SU-DHL-6 (cell line): ENCODE results near the gene CPEB3.

Experiments used
- H2AFZ ChIP-seq: fragments of 200-600 bp; sonication (generic); 2 replicates; pipeline ENCODE4 v1.6.1; 2014; ENCODE audit warnings: low read depth, mild to moderate bottlenecking, moderate library complexity, mixed read lengths, antibody characterized with exemption, low read length; ENCODE audit not compliant: severe bottlenecking
- H3F3A ChIP-seq: fragments of 200-600 bp; shearing (Covaris generic); 2 replicates; pipeline ENCODE4 v1.6.0; 2016; ENCODE audit warnings: antibody characterized with exemption, mild to moderate bottlenecking; ENCODE audit not compliant: insufficient read depth
- H3K27ac ChIP-seq: fragments of 200-600 bp; sonication (generic); 2 replicates; pipeline ENCODE4 v1.5.1; 2016; ENCODE audit warnings: low read depth, mild to moderate bottlenecking, low read length, moderate library complexity, mixed read lengths
- H3K27me3 ChIP-seq: fragments of 200-600 bp; sonication (generic), shearing (Covaris generic); 2 replicates; pipeline ENCODE4 v1.6.0; 2014; ENCODE audit warnings: mild to moderate bottlenecking, low read length
- H3K36me3 ChIP-seq: fragments of 200-600 bp; sonication (generic); 2 replicates; pipeline ENCODE4 v1.6.1; 2014; ENCODE audit warnings: mild to moderate bottlenecking, low read length, mixed read lengths
- H3K4me2 ChIP-seq: fragments of 300-600, 200-600 bp; shearing (Covaris generic), sonication (generic); 2 replicates; pipeline ENCODE4 v1.6.0; 2014; ENCODE audit warnings: low read length, low read depth, mild to moderate bottlenecking; ENCODE audit not compliant: poor library complexity, severe bottlenecking
- H3K4me3 ChIP-seq: fragments of 200-600 bp; sonication (generic); 2 replicates; pipeline ENCODE4 v1.5.1; 2014; ENCODE audit warnings: antibody characterized with exemption, low read length, mild to moderate bottlenecking, mixed read lengths; ENCODE audit not compliant: insufficient read depth, poor library complexity, severe bottlenecking
- H3K79me2 ChIP-seq: fragments of 200-600 bp; sonication (generic); 2 replicates; pipeline ENCODE4 v1.6.1; 2014; ENCODE audit warnings: mild to moderate bottlenecking, low read length, moderate library complexity; ENCODE audit not compliant: insufficient read depth
- H3K9ac ChIP-seq: fragments of 200-600 bp; sonication (generic); 2 replicates; pipeline ENCODE4 v1.7.0; 2014; ENCODE audit warnings: mild to moderate bottlenecking, low read length
- H3K9me2 ChIP-seq: fragments of 200-600 bp; sonication (generic); replicated peaks from 2 replicates; pipeline ENCODE4 v1.6.1; 2014; ENCODE audit warnings: low read length; ENCODE audit not compliant: insufficient read depth
- H3K9me3 ChIP-seq: fragments of 200-600 bp; sonication (generic); 2 replicates; pipeline ENCODE4 v1.6.1; 2014; ENCODE audit warnings: low read length, mixed read lengths; ENCODE audit not compliant: insufficient read depth
- H4K20me1 ChIP-seq: fragments of 200-600 bp; sonication (generic); 2 replicates; pipeline ENCODE4 v1.6.1; 2014; ENCODE audit warnings: low read depth, mild to moderate bottlenecking, antibody characterized with exemption, low read length, moderate library complexity, mixed read lengths
- EZH2phosphoT487 ChIP-seq: fragments of 200-600 bp; sonication (generic), shearing (Covaris generic); conservative IDR thresholded peaks from 2 replicates; pipeline ENCODE4 v1.6.1; 2018; ENCODE audit warnings: mild to moderate bottlenecking, antibody characterized with exemption, low read length, moderate library complexity, mixed read lengths
- TF ChIP-seq, protein P1 (sequence below): fragments of 200-600 bp; sonication (generic); IDR thresholded peaks from one replicate; pipeline ENCODE4 v1.5.1; 2017; ENCODE audit warnings: antibody characterized with exemption, mild to moderate bottlenecking, low read length, moderate library complexity; ENCODE audit not compliant: insufficient read depth, poor library complexity, severe bottlenecking

The CPEB3 gene

DNA sequence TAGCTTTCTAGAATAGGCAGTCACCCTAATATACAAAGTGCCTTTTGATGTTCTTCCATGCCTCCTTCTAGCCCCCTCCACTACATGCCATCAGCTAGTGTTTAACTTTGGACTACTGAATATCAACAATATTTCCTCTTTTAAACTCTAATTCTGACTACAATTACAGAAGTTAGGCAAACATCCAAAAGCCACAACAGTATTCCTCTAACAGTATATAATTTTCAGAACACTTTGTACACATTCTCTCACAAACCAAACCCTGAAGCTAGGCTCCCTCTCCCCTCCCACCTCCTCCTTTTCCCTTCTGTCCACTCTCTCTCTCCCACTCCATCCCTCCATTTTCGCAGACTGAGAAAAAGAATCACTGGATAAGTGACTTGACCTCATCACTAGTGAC, 59.7 kb downstream of the CPEB3 start:
- H4K20me1 ChIP-seq, result no peaks in the 10 kb centered on the region
- no peak overlapping the region for H3K27ac ChIP-seq
- TF ChIP-seq, protein P1, sequence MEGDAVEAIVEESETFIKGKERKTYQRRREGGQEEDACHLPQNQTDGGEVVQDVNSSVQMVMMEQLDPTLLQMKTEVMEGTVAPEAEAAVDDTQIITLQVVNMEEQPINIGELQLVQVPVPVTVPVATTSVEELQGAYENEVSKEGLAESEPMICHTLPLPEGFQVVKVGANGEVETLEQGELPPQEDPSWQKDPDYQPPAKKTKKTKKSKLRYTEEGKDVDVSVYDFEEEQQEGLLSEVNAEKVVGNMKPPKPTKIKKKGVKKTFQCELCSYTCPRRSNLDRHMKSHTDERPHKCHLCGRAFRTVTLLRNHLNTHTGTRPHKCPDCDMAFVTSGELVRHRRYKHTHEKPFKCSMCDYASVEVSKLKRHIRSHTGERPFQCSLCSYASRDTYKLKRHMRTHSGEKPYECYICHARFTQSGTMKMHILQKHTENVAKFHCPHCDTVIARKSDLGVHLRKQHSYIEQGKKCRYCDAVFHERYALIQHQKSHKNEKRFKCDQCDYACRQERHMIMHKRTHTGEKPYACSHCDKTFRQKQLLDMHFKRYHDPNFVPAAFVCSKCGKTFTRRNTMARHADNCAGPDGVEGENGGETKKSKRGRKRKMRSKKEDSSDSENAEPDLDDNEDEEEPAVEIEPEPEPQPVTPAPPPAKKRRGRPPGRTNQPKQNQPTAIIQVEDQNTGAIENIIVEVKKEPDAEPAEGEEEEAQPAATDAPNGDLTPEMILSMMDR, result no peak
- no peak for TF ChIP-seq EZH2phosphoT487
- no peaks in the 10 kb centered on the region for H3K27me3 ChIP-seq
- H3K9me3 ChIP-seq, result no peaks in the 10 kb centered on the region
- H3K9me2 ChIP-seq, result no peaks in the 10 kb centered on the region
- no peak overlapping the region for H3K4me3 ChIP-seq
- no peaks in the 10 kb centered on the region for H3K36me3 ChIP-seq
- no peak overlapping the region for H3K4me2 ChIP-seq
- no peak overlapping the region for H2AFZ ChIP-seq
- no peaks in the 10 kb centered on the region for H3K79me2 ChIP-seq
- no peak overlapping the region for H3K9ac ChIP-seq
- no peaks in the 10 kb centered on the region for H3F3A ChIP-seq

DNA sequence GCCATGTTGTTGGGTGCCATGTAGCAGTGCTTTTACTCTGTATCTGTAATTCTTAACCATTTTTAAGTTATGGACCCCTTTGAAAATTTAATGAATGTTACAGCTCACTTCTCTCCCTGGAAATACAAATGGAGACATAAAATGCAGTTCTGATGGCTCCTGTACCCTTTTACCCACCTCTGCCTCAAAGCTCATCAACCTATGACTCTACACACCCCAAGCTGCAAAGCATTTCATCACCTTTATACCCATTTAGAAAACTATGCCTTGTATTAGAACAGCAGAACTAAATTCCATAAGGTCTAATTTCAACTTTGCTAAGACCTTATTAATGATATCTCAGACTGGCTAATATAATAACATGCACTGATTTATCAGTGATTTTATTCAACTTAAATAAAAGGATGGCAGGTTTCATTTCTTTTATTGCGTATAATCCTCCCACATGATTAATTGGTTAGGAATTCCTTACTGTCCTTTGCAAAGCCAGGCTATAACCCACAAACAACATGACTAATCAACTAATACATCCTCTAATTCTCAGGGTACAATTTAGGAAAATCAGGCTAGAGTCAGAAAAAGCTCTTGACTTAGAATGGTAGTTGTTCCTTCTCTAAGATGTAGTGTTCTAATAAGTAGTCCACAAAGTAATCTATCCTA, 68.1 kb downstream of the CPEB3 start:
- Histone ChIP-seq H4K20me1 (no peaks in the 10 kb centered on the region), H3K9ac (no peak overlapping the region), H3K27me3 (no peaks in the 10 kb centered on the region), H3K79me2 (no peaks in the 10 kb centered on the region), H3K36me3 (no peaks in the 10 kb centered on the region), H2AFZ (no peak overlapping the region), H3K9me3 (no peaks in the 10 kb centered on the region), H3K27ac (no peak overlapping the region), H3K4me2 (no peak overlapping the region), H3K9me2 (no peaks in the 10 kb centered on the region), H3K4me3 (no peak overlapping the region), H3F3A (no peaks in the 10 kb centered on the region)
- TF ChIP-seq, protein P1, result no peak
- TF ChIP-seq EZH2phosphoT487, result no peak

DNA sequence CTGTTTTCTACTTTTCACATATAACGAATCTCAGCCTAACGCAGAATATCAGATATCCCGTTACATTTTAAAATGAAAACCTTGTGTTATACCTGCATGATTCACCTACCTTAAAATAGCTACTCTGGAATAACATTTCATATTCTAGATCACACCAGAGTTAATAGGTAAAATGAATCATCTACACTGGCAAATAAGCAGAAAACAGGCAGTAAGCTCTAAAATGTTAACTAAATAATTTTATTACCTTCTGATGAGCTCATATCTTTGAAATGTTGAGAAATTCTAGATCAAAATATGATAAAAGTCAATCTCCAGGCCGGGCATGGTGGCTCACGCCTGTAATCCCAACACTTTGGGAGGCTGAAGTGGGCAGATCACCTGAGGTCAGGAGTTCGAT, 71.3 kb downstream of the CPEB3 start:
- Histone ChIP-seq H3F3A (no peaks in the 10 kb centered on the region), H2AFZ (no peak overlapping the region), H4K20me1 (no peaks in the 10 kb centered on the region), H3K9me3 (no peaks in the 10 kb centered on the region), H3K79me2 (no peaks in the 10 kb centered on the region), H3K27ac (no peak overlapping the region), H3K36me3 (no peaks in the 10 kb centered on the region), H3K4me3 (no peak overlapping the region), H3K9ac (no peak overlapping the region), H3K9me2 (no peaks in the 10 kb centered on the region), H3K27me3 (no peaks in the 10 kb centered on the region), H3K4me2 (no peak overlapping the region)
- TF ChIP-seq EZH2phosphoT487, result no peak
- TF ChIP-seq, protein P1, result no peak
